ENCODE data around the gene DDX11. TPM values are rescaled to one million over a fixed set of nuclear protein-coding genes. Genes with fewer than 3 reads are reported as not detected.
"Not testable (repeated sequence)": the region's sequence is repeated elsewhere in the genome, so short reads cannot be mapped to it uniquely, and the experiment has no call there.

DDX11 gene
- total and polyA plus RNA-seq, 12 donors: 4.9 to 49.1 (median 17.0) TPM

- intact Hi-C loops (cut with DNase I): no loop called here
- Histone ChIP-seq H3K4me1 (replicated peaks in 1 of 2) (no peaks in the 10 kb centered on the region), H3K4me3 (no peak overlapping the region), H3K27me3 (no peaks in the 10 kb centered on the region), H3K9me3 (replicated peaks in 1 of 3) (no peaks in the 10 kb centered on the region), H3K27ac (no peak overlapping the region), H3K36me3 (replicated peaks in 1 of 2) (no peaks in the 10 kb centered on the region)
- TF ChIP-seq, protein P1, sequence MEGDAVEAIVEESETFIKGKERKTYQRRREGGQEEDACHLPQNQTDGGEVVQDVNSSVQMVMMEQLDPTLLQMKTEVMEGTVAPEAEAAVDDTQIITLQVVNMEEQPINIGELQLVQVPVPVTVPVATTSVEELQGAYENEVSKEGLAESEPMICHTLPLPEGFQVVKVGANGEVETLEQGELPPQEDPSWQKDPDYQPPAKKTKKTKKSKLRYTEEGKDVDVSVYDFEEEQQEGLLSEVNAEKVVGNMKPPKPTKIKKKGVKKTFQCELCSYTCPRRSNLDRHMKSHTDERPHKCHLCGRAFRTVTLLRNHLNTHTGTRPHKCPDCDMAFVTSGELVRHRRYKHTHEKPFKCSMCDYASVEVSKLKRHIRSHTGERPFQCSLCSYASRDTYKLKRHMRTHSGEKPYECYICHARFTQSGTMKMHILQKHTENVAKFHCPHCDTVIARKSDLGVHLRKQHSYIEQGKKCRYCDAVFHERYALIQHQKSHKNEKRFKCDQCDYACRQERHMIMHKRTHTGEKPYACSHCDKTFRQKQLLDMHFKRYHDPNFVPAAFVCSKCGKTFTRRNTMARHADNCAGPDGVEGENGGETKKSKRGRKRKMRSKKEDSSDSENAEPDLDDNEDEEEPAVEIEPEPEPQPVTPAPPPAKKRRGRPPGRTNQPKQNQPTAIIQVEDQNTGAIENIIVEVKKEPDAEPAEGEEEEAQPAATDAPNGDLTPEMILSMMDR (IDR thresholded peaks at IDR 0.05): no peak
- TF ChIP-seq POLR2A (IDR thresholded peaks at IDR 0.05): no peak
- DNase-seq: no peak
- 80 to 100% (median 87%) methylated on average over 4 to 10 of the region's 10 CpGs for WGBS, 4 donors
These were observed 32.6 kb downstream of the DDX11 start for GRCh38 chr12:31106101-31106803.

GRCh38 chr12:31109773-31110172 is 36.1 kb downstream of the DDX11 start:
- H3K9me3 ChIP-seq (replicated peaks in 1 of 3); H3K36me3 ChIP-seq (replicated peaks in 1 of 2); intact Hi-C loops (cut with DNase I); H3K27me3 ChIP-seq; H3K4me3 ChIP-seq; H3K27ac ChIP-seq; H3K4me1 ChIP-seq (replicated peaks in 1 of 2): not testable (repeated sequence)
- WGBS, 4 donors: 26 to 43% (median 41%) methylated on average over 5 to 6 of the region's 6 CpGs
- peak in 1 of 7 donors; percentile 13 for DNase-seq

DNA sequence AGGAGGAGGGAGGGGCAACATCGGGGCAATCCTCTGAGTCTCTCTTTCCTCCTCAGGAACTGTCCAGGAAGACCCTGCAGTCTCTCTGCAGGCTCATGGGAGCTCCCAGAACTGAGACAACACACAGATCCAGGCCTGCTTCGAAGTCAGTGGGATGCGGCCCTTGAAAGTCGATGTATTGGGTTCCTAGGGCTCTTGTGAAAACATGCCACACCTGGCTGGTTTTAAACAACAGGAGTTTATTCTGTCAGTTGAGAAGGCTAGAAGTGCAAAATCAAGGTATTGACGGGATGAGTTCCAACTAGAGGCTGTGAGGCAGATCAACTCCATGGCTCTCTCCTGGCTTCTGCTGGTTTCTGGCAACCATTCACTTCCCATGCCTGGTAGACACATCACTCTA is 36.6 kb downstream of the DDX11 start:
- H3K36me3 ChIP-seq (replicated peaks in 1 of 2); H3K27me3 ChIP-seq; H3K4me1 ChIP-seq (replicated peaks in 1 of 2); intact Hi-C loops (cut with DNase I); H3K4me3 ChIP-seq; H3K27ac ChIP-seq; DNase-seq; H3K9me3 ChIP-seq (replicated peaks in 1 of 3): not testable (repeated sequence)
- WGBS, 4 donors: 53 to 78% (median 73%) methylated on average over 4 to 5 of the region's 5 CpGs; no CpG with 5 or more reads in 1 of the 4 donors

- H3K36me3 ChIP-seq (replicated peaks in 1 of 2); DNase-seq; H3K4me1 ChIP-seq (replicated peaks in 1 of 2); H3K4me3 ChIP-seq; H3K27ac ChIP-seq; H3K9me3 ChIP-seq (replicated peaks in 1 of 3); intact Hi-C loops (cut with DNase I): not testable (repeated sequence)
- peaks cover 10% of the 10 kb centered on the region for H3K27me3 ChIP-seq
- WGBS, 4 donors: 81 to 94% (median 88%) methylated on average over 3 of the region's 3 CpGs
These were observed 41.5 kb downstream of the DDX11 start for GRCh38 chr12:31115092-31115601.

- Histone ChIP-seq H3K4me3 (peak overlapping the region in 1 of 4 donors; percentile 40), H3K27me3 (peaks cover 10% of the 10 kb centered on the region)
- WGBS, 4 donors: 20 to 55% (median 42%) methylated on average over 2 to 7 of the region's 7 CpGs
- H3K4me1 ChIP-seq (replicated peaks in 1 of 2); intact Hi-C loops (cut with DNase I); H3K9me3 ChIP-seq (replicated peaks in 1 of 3); DNase-seq; H3K27ac ChIP-seq; H3K36me3 ChIP-seq (replicated peaks in 1 of 2): not testable (repeated sequence)
These were observed 43.2 kb downstream of the DDX11 start for GRCh38 chr12:31116846-31117202.

GRCh38 chr12:31117203-31118011 is 43.7 kb downstream of the DDX11 start:
- WGBS, 4 donors: 0 to 7% (median 3%) methylated on average over 16 to 45 of the region's 45 CpGs
- H3K27me3 ChIP-seq: peaks cover 10% of the 10 kb centered on the region
- H3K36me3 ChIP-seq (replicated peaks in 1 of 2): no peaks in the 10 kb centered on the region
- peak overlapping the region in 1 of 4 donors; percentile 40 for H3K4me3 ChIP-seq
- no peaks in the 10 kb centered on the region for H3K9me3 ChIP-seq (replicated peaks in 1 of 3)
- H3K27ac ChIP-seq: no peak overlapping the region
- TF ChIP-seq POLR2A (IDR thresholded peaks at IDR 0.05): no peak
- TF ChIP-seq, protein P1 (IDR thresholded peaks at IDR 0.05): peak in 3 of 6 experiments; percentile 22 to 31 (median 31)
- peak in 1 of 7 donors; percentile 49 for DNase-seq
- intact Hi-C loops (cut with DNase I): no loop called here
- peaks cover 0 to 7% of the 10 kb centered on the region in 2 donors for H3K4me1 ChIP-seq (replicated peaks in 1 of 2)
